Measurements from ENCODE around the gene SLC25A13. TPM values are rescaled to one million over a fixed set of nuclear protein-coding genes. Genes with fewer than 3 reads are reported as not detected.

Gene SLC25A13
- total RNA-seq, 1 experiment from 2014 or later = 102 TPM

GRCh38 chr7:96184783-96185182 lies 137.1 kb downstream of the SLC25A13 start:
- CTCF ChIA-PET = no interaction called here
- no peaks in the 10 kb centered on the region for H3K9me3 Mint-ChIP-seq (ENCODE audit: unreplicated experiment)
- TF ChIP-seq CTCF (IDR thresholded peaks at IDR 0.05; ENCODE audit: insufficient read depth in 1 of 2, low read depth in 1 of 2, low read length in 1 of 2, severe bottlenecking in 1 of 2, unreplicated experiment in 1 of 2) = no peak
- no peak overlapping the region for H3K4me3 ChIP-seq (ENCODE audit: low read depth, low read length)
- intact Hi-C loops (cut with micrococcal nuclease; ENCODE audit: unreplicated experiment) = no loop called here
- no peaks in the 10 kb centered on the region for H3K4me1 Mint-ChIP-seq (ENCODE audit: low read depth, unreplicated experiment)
- peaks cover 74% of the 10 kb centered on the region for H3K36me3 Mint-ChIP-seq (ENCODE audit: insufficient read depth, unreplicated experiment)
- H3K4me3 Mint-ChIP-seq (ENCODE audit: unreplicated experiment) = no peak overlapping the region
- no peak overlapping the region for H3K27ac Mint-ChIP-seq (ENCODE audit: unreplicated experiment)
- peaks cover 17% of the 10 kb centered on the region for H3K4me1 ChIP-seq
- no peaks in the 10 kb centered on the region for H3K27me3 ChIP-seq (replicated peaks; ENCODE audit: control insufficient read depth, insufficient read depth, low read length)
- no peaks in the 10 kb centered on the region for H3K27me3 Mint-ChIP-seq (ENCODE audit: insufficient read depth, unreplicated experiment)
- DNase-seq = no peak
- POLR2A ChIA-PET = no interaction called here
- no TSS peak for BruUV-seq (replicated peaks)
- H3K36me3 ChIP-seq (ENCODE audit: control insufficient read depth, insufficient read depth, low read length) = no peaks in the 10 kb centered on the region; the same call in 1 of the 2 replicates
- H3K9me3 ChIP-seq = no peaks in the 10 kb centered on the region

GRCh38 chr7:96183163-96183670 lies 138.7 kb downstream of the SLC25A13 start:
- H3K36me3 Mint-ChIP-seq (ENCODE audit: insufficient read depth, unreplicated experiment) = peaks cover 65% of the 10 kb centered on the region
- H3K4me3 ChIP-seq (ENCODE audit: low read depth, low read length) = no peak overlapping the region
- H3K27me3 ChIP-seq (replicated peaks; ENCODE audit: control insufficient read depth, insufficient read depth, low read length) = no peaks in the 10 kb centered on the region
- intact Hi-C loops (cut with micrococcal nuclease; ENCODE audit: unreplicated experiment) = no loop called here
- DNase-seq = no peak
- H3K36me3 ChIP-seq (ENCODE audit: control insufficient read depth, insufficient read depth, low read length) = no peaks in the 10 kb centered on the region; the same call in 1 of the 2 replicates
- H3K4me1 ChIP-seq = peaks cover 22% of the 10 kb centered on the region
- CTCF ChIA-PET = no interaction called here
- no peak overlapping the region for H3K4me3 Mint-ChIP-seq (ENCODE audit: unreplicated experiment)
- H3K27ac Mint-ChIP-seq (ENCODE audit: unreplicated experiment) = no peak overlapping the region
- POLR2A ChIA-PET = no interaction called here
- TF ChIP-seq CTCF (IDR thresholded peaks at IDR 0.05; ENCODE audit: insufficient read depth in 1 of 2, low read depth in 1 of 2, low read length in 1 of 2, severe bottlenecking in 1 of 2, unreplicated experiment in 1 of 2) = no peak
- H3K9me3 Mint-ChIP-seq (ENCODE audit: unreplicated experiment) = no peaks in the 10 kb centered on the region
- H3K4me1 Mint-ChIP-seq (ENCODE audit: low read depth, unreplicated experiment) = peaks cover 14% of the 10 kb centered on the region
- H3K27me3 Mint-ChIP-seq (ENCODE audit: insufficient read depth, unreplicated experiment) = no peaks in the 10 kb centered on the region
- H3K9me3 ChIP-seq = no peaks in the 10 kb centered on the region
- BruUV-seq (replicated peaks) = no TSS peak

GRCh38 chr7:96182424-96183158 lies 139.3 kb downstream of the SLC25A13 start:
- ChIA-PET CTCF (no interaction called here), POLR2A (no interaction called here)
- Mint-ChIP-seq H3K4me1 (ENCODE audit: low read depth, unreplicated experiment) (peaks cover 18% of the 10 kb centered on the region), H3K36me3 (ENCODE audit: insufficient read depth, unreplicated experiment) (peaks cover 62% of the 10 kb centered on the region), H3K27ac (ENCODE audit: unreplicated experiment) (no peak overlapping the region), H3K4me3 (ENCODE audit: unreplicated experiment) (no peak overlapping the region), H3K9me3 (ENCODE audit: unreplicated experiment) (no peaks in the 10 kb centered on the region), H3K27me3 (ENCODE audit: insufficient read depth, unreplicated experiment) (no peaks in the 10 kb centered on the region)
- Histone ChIP-seq H3K27me3 (replicated peaks; ENCODE audit: control insufficient read depth, insufficient read depth, low read length) (no peaks in the 10 kb centered on the region), H3K4me1 (peaks cover 29% of the 10 kb centered on the region), H3K36me3 (ENCODE audit: control insufficient read depth, insufficient read depth, low read length) (no peaks in the 10 kb centered on the region), H3K9me3 (no peaks in the 10 kb centered on the region), H3K4me3 (ENCODE audit: low read depth, low read length) (no peak overlapping the region)
- BruUV-seq (replicated peaks) = no TSS peak
- no peak for TF ChIP-seq CTCF (IDR thresholded peaks at IDR 0.05; ENCODE audit: insufficient read depth in 1 of 2, low read depth in 1 of 2, low read length in 1 of 2, severe bottlenecking in 1 of 2, unreplicated experiment in 1 of 2)
- intact Hi-C loops (cut with micrococcal nuclease; ENCODE audit: unreplicated experiment) = no loop called here
- no peak for DNase-seq

Measured in Caco-2 (cell line).